Stimulated activated CD4-positive, alpha-beta T cell treated with anti-CD3 and anti-CD28 coated beads, Interleukin-2, amount 100 ng/mL, for 4 hours (primary cell): ENCODE results near the gene TMEM100.
"Not testable (repeated sequence)": the region's sequence is repeated elsewhere in the genome, so short reads cannot be mapped to it uniquely, and the experiment has no call there.

Source experiments
- DNase-seq: peaks from one replicate; pipeline ENCODE4 v3.0.0-alpha.2; 2020; ENCODE audit warnings: low read depth

Gene TMEM100

GRCh38 chr17:55687037-55687436 is 35.6 kb downstream of the TMEM100 start:
- no peak for DNase-seq

- no peak for DNase-seq
These were observed 38.9 kb downstream of the TMEM100 start for GRCh38 chr17:55683550-55684315.

- no peak for DNase-seq
These were observed 41.3 kb downstream of the TMEM100 start for GRCh38 chr17:55681342-55681700.

- no peak for DNase-seq
These were observed 41.9 kb downstream of the TMEM100 start for GRCh38 chr17:55680686-55681341.

GRCh38 chr17:55677446-55677845 is 45.2 kb downstream of the TMEM100 start:
- no peak for DNase-seq

GRCh38 chr17:55676274-55676673 is 46.4 kb downstream of the TMEM100 start:
- no peak for DNase-seq

GRCh38 chr17:55673743-55674506 is 48.7 kb downstream of the TMEM100 start:
- DNase-seq = no peak

GRCh38 chr17:55672585-55673501 is 49.8 kb downstream of the TMEM100 start:
- DNase-seq = no peak

GRCh38 chr17:55672010-55672409 is 50.7 kb downstream of the TMEM100 start:
- not testable (repeated sequence) for DNase-seq
